CD4-positive, alpha-beta T cell treated with Interleukin-4 for 1 hour (primary cell): ENCODE results near the gene GIT2.
"Not testable (repeated sequence)": the region's sequence is repeated elsewhere in the genome, so short reads cannot be mapped to it uniquely, and the experiment has no call there.

Experiments
- DNase-seq, 2 donors: peaks; one replicate each; pipeline ENCODE4 v3.0.0-alpha.2; 2020 to 2022

GIT2 gene

GRCh38 chr12:109944561-109945359, 51.4 kb downstream of the GIT2 start:
- peak in 1 of 2 donors; percentile 12 for DNase-seq

- no peak for DNase-seq
Observed at GRCh38 chr12:109943811-109944210, 52.4 kb downstream of the GIT2 start.

GRCh38 chr12:109940339-109940923, 55.7 kb downstream of the GIT2 start:
- DNase-seq, result no peak

GRCh38 chr12:109939504-109939903, 56.7 kb downstream of the GIT2 start:
- DNase-seq, result no peak

GRCh38 chr12:109938947-109939346, 57.2 kb downstream of the GIT2 start:
- no peak for DNase-seq

GRCh38 chr12:109937371-109937770, 58.8 kb downstream of the GIT2 start:
- no peak for DNase-seq

- peak in 1 of 2 donors; percentile 14 for DNase-seq
Observed at GRCh38 chr12:109934026-109934425, 62.1 kb downstream of the GIT2 start.

GRCh38 chr12:109932878-109933503, 63.2 kb downstream of the GIT2 start:
- no peak for DNase-seq

GRCh38 chr12:109931143-109931542, 65.0 kb downstream of the GIT2 start:
- DNase-seq, result no peak

- no peak for DNase-seq
Observed at GRCh38 chr12:109930028-109930800, 66.0 kb downstream of the GIT2 start.

GRCh38 chr12:109929326-109929725, 66.8 kb downstream of the GIT2 start:
- not testable (repeated sequence) for DNase-seq

- no peak for DNase-seq
Observed at GRCh38 chr12:109928058-109928656, 68.0 kb downstream of the GIT2 start.

GRCh38 chr12:109927622-109928021, 68.5 kb downstream of the GIT2 start:
- peak; percentile 50 to 52 for DNase-seq

GRCh38 chr12:109926488-109927210, 69.5 kb downstream of the GIT2 start:
- DNase-seq, result no peak

GRCh38 chr12:109926016-109926415, 70.2 kb downstream of the GIT2 start:
- no peak for DNase-seq

GRCh38 chr12:109925185-109925840, 70.9 kb downstream of the GIT2 start:
- no peak for DNase-seq

GRCh38 chr12:109923481-109924245, 72.5 kb downstream of the GIT2 start:
- no peak for DNase-seq

- no peak for DNase-seq
Observed at GRCh38 chr12:109923038-109923437, 73.1 kb downstream of the GIT2 start.

GRCh38 chr12:109921982-109922381, 74.2 kb downstream of the GIT2 start:
- DNase-seq, result no peak

- DNase-seq, result no peak
Observed at GRCh38 chr12:109920261-109920780, 75.8 kb downstream of the GIT2 start.

- DNase-seq, result no peak
Observed at GRCh38 chr12:109919456-109919855, 76.7 kb downstream of the GIT2 start.
